ENCODE measurements around the gene HOXC6.

The HOXC6 gene

GRCh38 chr12:54001283-54002187 is 26.7 kb upstream of the HOXC6 start:
- DNase-seq: no peak

DNA sequence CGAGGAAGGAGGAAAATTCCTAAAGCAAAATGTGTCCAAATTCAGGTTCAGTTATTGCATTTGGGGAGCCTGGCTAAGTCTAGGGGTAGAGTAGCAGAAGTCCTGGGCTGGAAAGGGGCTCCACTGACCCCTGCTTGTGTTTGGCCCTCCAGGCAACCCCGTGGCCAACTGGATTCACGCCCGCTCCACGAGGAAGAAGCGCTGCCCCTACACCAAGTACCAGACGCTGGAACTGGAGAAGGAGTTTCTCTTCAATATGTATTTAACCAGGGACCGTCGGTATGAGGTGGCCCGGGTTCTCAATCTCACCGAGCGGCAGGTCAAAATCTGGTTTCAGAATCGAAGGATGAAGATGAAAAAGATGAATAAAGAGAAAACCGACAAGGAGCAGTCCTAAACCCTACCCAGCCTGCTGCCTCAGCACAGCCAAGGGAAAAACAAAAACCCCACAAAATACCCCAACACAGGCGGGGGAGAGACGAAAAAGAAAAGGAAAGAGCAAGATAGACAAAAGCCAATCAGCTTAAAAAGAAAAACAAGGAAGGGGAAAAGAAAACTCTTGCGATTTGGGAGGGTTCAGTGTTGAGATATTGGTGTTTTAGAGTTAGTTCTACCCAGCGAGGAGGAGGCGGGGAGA is 25.8 kb upstream of the HOXC6 start:
- DNase-seq: no peak

- no peak for DNase-seq
Observed at GRCh38 chr12:54002915-54003389, 25.3 kb upstream of the HOXC6 start.

DNA sequence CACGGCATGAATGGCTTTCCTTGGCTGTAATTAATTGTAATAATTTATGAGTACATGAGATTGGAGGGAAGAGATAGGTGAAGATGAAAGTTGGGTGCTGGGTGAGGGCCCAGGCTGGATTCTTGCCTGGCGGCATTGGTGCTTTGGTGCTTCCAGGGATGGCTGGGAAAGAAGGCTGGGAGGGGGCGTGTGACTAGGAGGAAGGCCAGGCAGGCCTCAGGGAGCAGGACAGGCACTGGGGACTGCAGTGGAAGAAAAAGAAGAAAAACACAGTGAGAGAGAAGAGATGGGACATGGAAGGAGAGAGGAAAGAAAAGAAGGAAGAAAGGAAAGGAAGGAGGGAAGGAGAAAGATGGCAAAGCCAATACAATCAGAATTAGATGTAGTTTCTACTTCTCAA is 24.6 kb upstream of the HOXC6 start:
- no peak for DNase-seq

GRCh38 chr12:54004063-54004840 is 24.0 kb upstream of the HOXC6 start:
- no peak for DNase-seq

GRCh38 chr12:54004841-54005530 is 23.3 kb upstream of the HOXC6 start:
- no peak for DNase-seq

- DNase-seq: no peak
Observed at GRCh38 chr12:54005531-54005852, 22.7 kb upstream of the HOXC6 start.

GRCh38 chr12:54005853-54006558 is 22.2 kb upstream of the HOXC6 start:
- peak in 55 of 56 donors; percentile 2 to 84 (median 49) for DNase-seq

GRCh38 chr12:54006559-54007220 is 21.6 kb upstream of the HOXC6 start:
- no peak for DNase-seq

DNA sequence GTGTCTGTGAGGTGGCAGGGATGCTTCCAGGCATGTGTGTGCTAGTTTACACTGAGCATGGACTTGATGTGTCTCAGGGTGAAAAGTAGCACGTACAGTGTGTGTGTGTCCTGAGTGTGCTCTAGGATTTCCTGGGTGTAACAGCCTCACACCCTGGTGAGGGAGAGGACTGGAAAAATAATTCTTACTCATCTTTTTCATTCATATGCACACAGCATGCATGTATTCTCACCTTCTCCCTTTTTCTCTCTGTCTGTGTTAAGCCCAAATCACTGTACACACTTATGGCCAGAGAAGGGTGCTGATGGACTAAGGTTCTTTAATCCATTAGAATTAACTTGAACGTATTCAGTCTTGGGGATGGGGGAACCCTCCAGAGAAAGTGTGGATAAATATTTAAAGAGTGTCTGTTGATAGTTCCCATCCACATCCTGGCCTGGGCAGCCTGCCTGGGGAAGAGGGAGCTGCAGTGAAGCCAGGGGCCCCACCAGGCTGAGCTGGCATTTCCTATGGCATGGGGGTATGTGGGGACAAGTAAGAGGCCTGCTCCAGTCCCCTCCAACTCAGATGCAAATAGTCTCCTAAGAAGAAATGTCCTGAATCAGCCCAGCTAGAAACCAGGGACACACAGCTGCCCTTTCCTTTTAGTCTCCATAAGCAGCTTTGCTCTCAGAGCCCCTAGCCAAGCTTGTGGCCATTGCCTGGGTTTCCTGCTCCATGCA is 20.5 kb upstream of the HOXC6 start:
- DNase-seq: no peak

- DNase-seq: no peak
Observed at GRCh38 chr12:54008260-54008552, 20.0 kb upstream of the HOXC6 start.

DNA sequence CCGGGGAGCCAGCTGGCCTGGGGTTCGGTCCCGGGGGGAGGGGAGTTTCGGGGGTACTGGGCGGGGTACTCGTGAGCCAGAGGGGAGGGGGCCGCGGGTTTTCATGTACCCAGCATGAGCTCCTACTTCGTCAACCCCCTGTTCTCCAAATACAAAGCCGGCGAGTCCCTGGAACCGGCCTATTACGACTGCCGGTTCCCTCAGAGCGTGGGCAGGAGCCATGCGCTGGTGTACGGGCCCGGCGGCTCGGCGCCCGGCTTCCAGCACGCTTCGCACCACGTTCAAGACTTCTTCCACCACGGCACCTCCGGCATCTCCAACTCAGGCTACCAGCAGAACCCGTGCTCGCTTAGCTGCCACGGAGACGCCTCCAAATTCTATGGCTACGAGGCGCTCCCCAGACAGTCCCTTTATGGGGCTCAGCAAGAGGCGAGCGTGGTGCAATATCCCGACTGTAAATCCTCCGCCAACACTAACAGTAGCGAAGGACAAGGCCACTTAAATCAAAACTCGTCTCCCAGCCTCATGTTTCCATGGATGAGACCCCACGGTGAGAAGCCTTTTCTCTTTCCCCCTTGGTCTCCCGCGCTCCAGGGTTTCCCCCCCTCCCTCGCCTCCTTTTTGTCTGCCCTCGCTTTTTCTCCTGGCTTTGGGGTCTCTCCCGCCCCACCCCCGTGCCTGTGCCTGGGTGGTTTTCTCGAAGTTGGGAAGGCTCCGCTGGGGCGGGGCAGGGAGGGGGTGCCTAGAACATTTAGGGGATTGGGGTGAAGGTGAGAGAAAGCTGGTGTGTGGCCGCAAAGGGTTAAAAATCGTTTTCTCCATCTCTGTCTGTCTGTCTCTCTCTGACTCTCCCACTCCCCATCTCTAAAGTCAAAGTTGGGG is 18.8 kb upstream of the HOXC6 start:
- DNase-seq: no peak

- DNase-seq: no peak
Observed at GRCh38 chr12:54010053-54010971, 17.9 kb upstream of the HOXC6 start.

DNA sequence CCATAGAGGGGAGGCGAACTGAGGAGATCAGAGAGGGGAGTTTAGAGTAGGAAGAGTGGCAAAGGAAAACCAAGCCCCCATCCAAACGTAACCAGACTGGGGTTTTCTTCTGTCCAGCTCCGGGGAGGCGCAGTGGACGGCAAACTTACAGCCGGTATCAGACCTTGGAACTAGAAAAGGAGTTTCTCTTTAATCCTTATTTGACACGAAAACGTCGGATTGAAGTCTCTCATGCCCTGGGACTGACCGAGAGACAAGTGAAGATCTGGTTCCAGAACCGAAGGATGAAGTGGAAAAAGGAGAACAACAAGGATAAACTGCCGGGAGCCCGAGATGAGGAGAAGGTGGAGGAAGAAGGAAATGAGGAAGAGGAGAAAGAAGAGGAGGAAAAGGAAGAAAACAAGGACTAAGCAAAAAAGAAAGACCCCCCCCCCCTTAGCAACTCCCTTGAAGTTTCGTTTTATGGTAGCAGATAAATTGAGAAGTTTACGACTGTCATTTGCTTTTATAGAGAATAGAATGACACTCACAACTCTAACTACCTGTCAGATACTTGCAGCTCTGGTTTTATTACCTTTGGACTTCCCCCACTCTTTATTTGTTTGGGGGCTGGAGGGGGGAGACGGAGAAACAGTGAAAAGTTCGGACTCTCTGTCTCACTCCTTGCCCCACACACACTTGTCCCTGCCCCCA is 17.1 kb upstream of the HOXC6 start:
- DNase-seq: no peak

DNA sequence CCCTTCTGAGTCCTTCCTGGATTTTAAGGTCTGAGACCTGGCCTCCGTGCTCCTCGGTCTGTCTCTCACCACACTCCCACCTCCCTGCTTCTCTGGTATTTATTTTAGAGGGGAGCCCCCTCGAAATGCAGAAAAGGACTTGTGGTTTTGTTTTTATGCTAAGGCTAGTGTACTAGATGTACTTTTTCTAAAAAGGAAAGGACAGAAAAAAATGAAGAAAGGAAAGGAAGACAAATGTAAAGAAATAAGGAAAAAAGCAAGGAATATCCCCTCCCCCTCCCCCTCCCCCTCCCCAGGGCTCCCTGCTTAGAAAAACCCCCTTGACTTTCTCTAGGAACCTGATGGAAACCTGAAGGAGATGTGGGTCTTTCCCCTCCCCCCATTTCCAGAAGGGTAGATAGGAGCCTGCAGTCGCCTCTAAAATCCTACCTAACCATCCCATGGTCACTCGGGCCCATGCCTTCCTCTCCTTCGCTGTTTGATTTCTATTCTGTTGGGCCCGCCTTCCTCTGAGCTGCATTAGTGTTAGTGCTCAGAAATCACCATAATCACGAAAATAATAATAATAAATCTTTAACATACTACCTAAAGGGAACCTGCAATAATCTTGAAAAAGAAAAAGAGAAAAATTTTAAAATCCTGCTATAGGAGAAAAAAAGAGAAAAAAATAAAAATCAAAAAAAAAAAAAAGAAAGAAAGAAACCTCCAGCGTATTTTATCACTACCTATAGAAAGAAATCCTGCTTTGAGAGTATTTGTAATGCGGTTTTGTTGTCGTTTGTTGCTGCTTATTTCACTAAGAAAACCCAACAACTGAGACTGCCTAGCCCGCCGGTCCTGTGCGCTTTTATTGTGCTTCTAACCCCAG is 16.3 kb upstream of the HOXC6 start:
- no peak for DNase-seq
